HS-5 (cell line): ENCODE data around the gene TMEM132E.

Experiments used
- DNase-seq: peaks from one replicate; pipeline ENCODE4 v3.0.0-alpha.2; 2012; ENCODE audit warnings: low read depth

TMEM132E gene

GRCh38 chr17:34570506-34570905, 8.9 kb upstream of the TMEM132E start:
- no peak for DNase-seq

- DNase-seq = no peak
These were observed 7.8 kb upstream of the TMEM132E start for GRCh38 chr17:34571428-34572130.

- DNase-seq = no peak
These were observed 6.9 kb upstream of the TMEM132E start for GRCh38 chr17:34572483-34572882.

GRCh38 chr17:34575182-34575581, 4.2 kb upstream of the TMEM132E start:
- DNase-seq = no peak

- no peak for DNase-seq
These were observed 1.4 kb upstream of the TMEM132E start for GRCh38 chr17:34578016-34578415.

- DNase-seq = no peak
These were observed 746 bp upstream of the TMEM132E start for GRCh38 chr17:34578656-34579016.

- DNase-seq = no peak
These were observed 750 bp downstream of the TMEM132E start for GRCh38 chr17:34579979-34580684.

GRCh38 chr17:34580685-34581445, 1.5 kb downstream of the TMEM132E start:
- DNase-seq = no peak

- DNase-seq = no peak
These were observed 2.2 kb downstream of the TMEM132E start for GRCh38 chr17:34581446-34582184.

- no peak for DNase-seq
These were observed 3.0 kb downstream of the TMEM132E start for GRCh38 chr17:34582185-34582900.

GRCh38 chr17:34582901-34583245, 3.5 kb downstream of the TMEM132E start:
- no peak for DNase-seq

GRCh38 chr17:34584805-34585416, 5.5 kb downstream of the TMEM132E start:
- no peak for DNase-seq

- DNase-seq = no peak
These were observed 7.0 kb downstream of the TMEM132E start for GRCh38 chr17:34586346-34586846.

GRCh38 chr17:34588266-34588665, 8.9 kb downstream of the TMEM132E start:
- DNase-seq = no peak

GRCh38 chr17:34589120-34589965, 10.0 kb downstream of the TMEM132E start:
- DNase-seq = no peak

- no peak for DNase-seq
These were observed 12.6 kb downstream of the TMEM132E start for GRCh38 chr17:34592002-34592401.

GRCh38 chr17:34596920-34597319, 17.5 kb downstream of the TMEM132E start:
- DNase-seq = no peak

- no peak for DNase-seq
These were observed 18.9 kb downstream of the TMEM132E start for GRCh38 chr17:34598161-34598776.

GRCh38 chr17:34601416-34601815, 22.0 kb downstream of the TMEM132E start:
- no peak for DNase-seq

- DNase-seq = no peak
These were observed 24.6 kb downstream of the TMEM132E start for GRCh38 chr17:34603974-34604373.
